ENCODE data around the gene EXOC6B. TPM values are rescaled to one million over a fixed set of nuclear protein-coding genes. Genes with fewer than 3 reads are reported as not detected.

The EXOC6B gene
- total and polyA plus RNA-seq, 9 of the 15 experiments (the other 6 are each of a cell fraction or from before 2014, with no cell fraction given) = 0.28 to 4.2 (median 2.0) TPM

DNA sequence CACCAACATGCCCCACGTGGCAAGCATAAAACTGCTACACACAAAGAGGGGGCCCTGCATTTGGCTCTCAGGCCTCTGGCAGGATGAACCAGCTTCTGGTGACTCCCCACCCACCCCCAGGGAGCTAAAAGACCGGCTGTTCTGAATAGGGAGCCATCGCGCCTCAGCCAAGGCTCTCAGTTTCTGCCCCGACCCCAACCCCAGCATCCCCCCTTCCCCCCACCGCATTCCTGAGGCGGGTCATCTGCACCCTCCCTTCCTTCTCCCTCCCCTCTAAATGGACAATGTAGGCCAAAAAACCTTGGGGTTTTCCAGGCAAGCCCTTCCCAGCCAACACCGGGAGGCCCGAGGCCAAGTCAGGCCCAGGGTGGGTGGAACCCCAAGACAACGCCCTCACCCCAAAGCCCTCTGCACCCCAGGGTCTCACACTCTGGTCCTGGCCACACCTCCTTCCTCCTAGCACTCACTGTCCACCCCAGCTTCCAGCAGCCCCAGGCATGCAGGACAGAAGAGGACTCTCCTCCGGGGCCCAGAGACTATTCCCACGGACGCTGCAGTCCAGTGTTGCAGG is 683.9 kb downstream of the EXOC6B start (continued):
- TF ChIP-seq, protein P1, sequence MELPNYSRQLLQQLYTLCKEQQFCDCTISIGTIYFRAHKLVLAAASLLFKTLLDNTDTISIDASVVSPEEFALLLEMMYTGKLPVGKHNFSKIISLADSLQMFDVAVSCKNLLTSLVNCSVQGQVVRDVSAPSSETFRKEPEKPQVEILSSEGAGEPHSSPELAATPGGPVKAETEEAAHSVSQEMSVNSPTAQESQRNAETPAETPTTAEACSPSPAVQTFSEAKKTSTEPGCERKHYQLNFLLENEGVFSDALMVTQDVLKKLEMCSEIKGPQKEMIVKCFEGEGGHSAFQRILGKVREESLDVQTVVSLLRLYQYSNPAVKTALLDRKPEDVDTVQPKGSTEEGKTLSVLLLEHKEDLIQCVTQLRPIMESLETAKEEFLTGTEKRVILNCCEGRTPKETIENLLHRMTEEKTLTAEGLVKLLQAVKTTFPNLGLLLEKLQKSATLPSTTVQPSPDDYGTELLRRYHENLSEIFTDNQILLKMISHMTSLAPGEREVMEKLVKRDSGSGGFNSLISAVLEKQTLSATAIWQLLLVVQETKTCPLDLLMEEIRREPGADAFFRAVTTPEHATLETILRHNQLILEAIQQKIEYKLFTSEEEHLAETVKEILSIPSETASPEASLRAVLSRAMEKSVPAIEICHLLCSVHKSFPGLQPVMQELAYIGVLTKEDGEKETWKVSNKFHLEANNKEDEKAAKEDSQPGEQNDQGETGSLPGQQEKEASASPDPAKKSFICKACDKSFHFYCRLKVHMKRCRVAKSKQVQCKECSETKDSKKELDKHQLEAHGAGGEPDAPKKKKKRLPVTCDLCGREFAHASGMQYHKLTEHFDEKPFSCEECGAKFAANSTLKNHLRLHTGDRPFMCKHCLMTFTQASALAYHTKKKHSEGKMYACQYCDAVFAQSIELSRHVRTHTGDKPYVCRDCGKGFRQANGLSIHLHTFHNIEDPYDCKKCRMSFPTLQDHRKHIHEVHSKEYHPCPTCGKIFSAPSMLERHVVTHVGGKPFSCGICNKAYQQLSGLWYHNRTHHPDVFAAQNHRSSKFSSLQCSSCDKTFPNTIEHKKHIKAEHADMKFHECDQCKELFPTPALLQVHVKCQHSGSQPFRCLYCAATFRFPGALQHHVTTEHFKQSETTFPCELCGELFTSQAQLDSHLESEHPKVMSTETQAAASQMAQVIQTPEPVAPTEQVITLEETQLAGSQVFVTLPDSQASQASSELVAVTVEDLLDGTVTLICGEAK (IDR thresholded peaks at IDR 0.05) = no peak
- TF ChIP-seq, protein P1 (CRISPR knock-in tag; IDR thresholded peaks at IDR 0.05) = no peak
- TF ChIP-seq ZFP30 (CRISPR knock-in tag; IDR thresholded peaks at IDR 0.05; ENCODE audit: borderline replicate concordance) (no peak), NFYB (IDR thresholded peaks at IDR 0.05; ENCODE audit: extremely low read depth, insufficient read length) (no peak)

Data from K562 (cell line).